ENCODE measurements around the gene TCIRG1.

GRCh38 chr11:68010090-68011041 lies 28.5 kb upstream of the TCIRG1 start, which contains the start of gene ALDH3B1:
- TF ChIP-seq POLR2AphosphoS5 (IDR thresholded peaks at IDR 0.05; ENCODE audit: insufficient read depth in 1 of 2, low read depth in 1 of 2) (peak; percentile 42 to 92), CTCF (IDR thresholded peaks at IDR 0.05) (no peak)
